Measurements from ENCODE around the gene CAMK2D.

Gene CAMK2D

DNA sequence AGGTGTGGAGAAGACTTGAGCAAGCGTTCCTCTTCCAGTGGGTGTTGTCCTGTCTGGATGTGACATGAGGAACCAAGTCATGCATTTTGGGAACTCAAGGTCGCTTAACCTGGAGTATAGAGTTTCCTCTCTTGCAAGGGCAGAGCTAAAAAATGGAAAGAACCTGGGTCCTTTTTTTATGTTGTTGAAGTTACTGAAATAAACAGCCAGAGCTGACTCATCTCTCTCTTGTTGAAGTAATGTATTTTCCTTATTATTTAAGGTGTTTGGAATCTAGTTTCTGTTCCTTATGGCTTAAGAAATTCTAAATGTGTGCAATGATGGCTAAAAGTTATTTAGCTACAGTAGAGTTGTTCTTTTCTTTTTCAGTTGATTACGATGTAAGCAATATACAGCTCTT lies 314.5 kb downstream of the CAMK2D start:
- no peak overlapping the region for H4K8ac ChIP-seq (ENCODE audit: low read depth, low read length)
- H3K18ac ChIP-seq (ENCODE audit: low read length): no peak overlapping the region
- no peaks in the 10 kb centered on the region for H3K4me1 ChIP-seq (ENCODE audit: control insufficient read depth, low read depth, low read length)
- H3K9ac ChIP-seq (ENCODE audit: low read length): no peak overlapping the region
- no peak overlapping the region for H3K23ac ChIP-seq (ENCODE audit: low read length)
- H3K4me3 ChIP-seq (ENCODE audit: low read length): no peak overlapping the region
- H3K56ac ChIP-seq (ENCODE audit: low read length): no peak overlapping the region
- no peak overlapping the region for H2BK120ac ChIP-seq (ENCODE audit: low read depth, low read length)
- no peak overlapping the region for H4K5ac ChIP-seq (ENCODE audit: low read length)
- H3K79me2 ChIP-seq (ENCODE audit: control insufficient read depth, insufficient read depth, low read length): no peaks in the 10 kb centered on the region
- no peak overlapping the region for H2AK5ac ChIP-seq (ENCODE audit: low read length)
- DNase-seq: no peak
- no CpG with 5 or more reads among the region's 3 CpGs for WGBS (ENCODE audit: extremely low coverage, insufficient coverage, low lambda C conversion rate)
- no peak overlapping the region for H3K27ac ChIP-seq (ENCODE audit: low read depth, low read length)
- no peaks in the 10 kb centered on the region for H3K27me3 ChIP-seq (ENCODE audit: insufficient read depth, low read length, poor library complexity)
- H3K4me2 ChIP-seq (ENCODE audit: low read length): no peak overlapping the region
- H2BK5ac ChIP-seq (ENCODE audit: low read length): no peak overlapping the region
- no peaks in the 10 kb centered on the region for H3K36me3 ChIP-seq (ENCODE audit: control insufficient read depth, insufficient read depth, low read length)
- no peaks in the 10 kb centered on the region for H3K79me1 ChIP-seq (ENCODE audit: low read length)
- no peak overlapping the region for H3K4ac ChIP-seq (ENCODE audit: low read depth, low read length)
- H2BK15ac ChIP-seq (replicated peaks; ENCODE audit: low read depth): no peak overlapping the region

- no peak overlapping the region for H3K23ac ChIP-seq (ENCODE audit: low read length)
- no peak overlapping the region for H3K4me2 ChIP-seq (ENCODE audit: low read length)
- H2BK15ac ChIP-seq (replicated peaks; ENCODE audit: low read depth): no peak overlapping the region
- no peak overlapping the region for H3K4ac ChIP-seq (ENCODE audit: low read depth, low read length)
- no peak overlapping the region for H3K27ac ChIP-seq (ENCODE audit: low read depth, low read length)
- no peak overlapping the region for H2AK5ac ChIP-seq (ENCODE audit: low read length)
- H2BK5ac ChIP-seq (ENCODE audit: low read length): no peak overlapping the region
- H3K56ac ChIP-seq (ENCODE audit: low read length): no peak overlapping the region
- H3K18ac ChIP-seq (ENCODE audit: low read length): no peak overlapping the region
- no CpG with 5 or more reads among the region's 4 CpGs for WGBS (ENCODE audit: extremely low coverage, insufficient coverage, low lambda C conversion rate)
- no peak overlapping the region for H2BK120ac ChIP-seq (ENCODE audit: low read depth, low read length)
- H3K79me1 ChIP-seq (ENCODE audit: low read length): no peaks in the 10 kb centered on the region
- H3K36me3 ChIP-seq (ENCODE audit: control insufficient read depth, insufficient read depth, low read length): no peaks in the 10 kb centered on the region
- H4K5ac ChIP-seq (ENCODE audit: low read length): no peak overlapping the region
- H4K8ac ChIP-seq (ENCODE audit: low read depth, low read length): no peak overlapping the region
- no peaks in the 10 kb centered on the region for H3K27me3 ChIP-seq (ENCODE audit: insufficient read depth, low read length, poor library complexity)
- no peak for DNase-seq
- H3K79me2 ChIP-seq (ENCODE audit: control insufficient read depth, insufficient read depth, low read length): no peaks in the 10 kb centered on the region
- H3K4me3 ChIP-seq (ENCODE audit: low read length): no peak overlapping the region
- no peaks in the 10 kb centered on the region for H3K4me1 ChIP-seq (ENCODE audit: control insufficient read depth, low read depth, low read length)
- H3K9ac ChIP-seq (ENCODE audit: low read length): no peak overlapping the region
Measured at GRCh38 chr4:113446019-113446418, 315.5 kb downstream of the CAMK2D start.

GRCh38 chr4:113445286-113445685 lies 316.3 kb downstream of the CAMK2D start:
- H2AK5ac ChIP-seq (ENCODE audit: low read length): no peak overlapping the region
- H4K8ac ChIP-seq (ENCODE audit: low read depth, low read length): no peak overlapping the region
- no peak for DNase-seq
- H3K56ac ChIP-seq (ENCODE audit: low read length): no peak overlapping the region
- H3K79me2 ChIP-seq (ENCODE audit: control insufficient read depth, insufficient read depth, low read length): no peaks in the 10 kb centered on the region
- H3K36me3 ChIP-seq (ENCODE audit: control insufficient read depth, insufficient read depth, low read length): no peaks in the 10 kb centered on the region
- H3K79me1 ChIP-seq (ENCODE audit: low read length): no peaks in the 10 kb centered on the region
- H3K27me3 ChIP-seq (ENCODE audit: insufficient read depth, low read length, poor library complexity): no peaks in the 10 kb centered on the region
- no peak overlapping the region for H3K18ac ChIP-seq (ENCODE audit: low read length)
- no peak overlapping the region for H3K9ac ChIP-seq (ENCODE audit: low read length)
- H3K4me3 ChIP-seq (ENCODE audit: low read length): no peak overlapping the region
- H4K5ac ChIP-seq (ENCODE audit: low read length): no peak overlapping the region
- H2BK5ac ChIP-seq (ENCODE audit: low read length): no peak overlapping the region
- H2BK120ac ChIP-seq (ENCODE audit: low read depth, low read length): no peak overlapping the region
- no peaks in the 10 kb centered on the region for H3K4me1 ChIP-seq (ENCODE audit: control insufficient read depth, low read depth, low read length)
- H3K23ac ChIP-seq (ENCODE audit: low read length): no peak overlapping the region
- H3K4ac ChIP-seq (ENCODE audit: low read depth, low read length): no peak overlapping the region
- no peak overlapping the region for H2BK15ac ChIP-seq (replicated peaks; ENCODE audit: low read depth)
- no peak overlapping the region for H3K27ac ChIP-seq (ENCODE audit: low read depth, low read length)
- no peak overlapping the region for H3K4me2 ChIP-seq (ENCODE audit: low read length)
- no CpG with 5 or more reads among the region's 5 CpGs for WGBS (ENCODE audit: extremely low coverage, insufficient coverage, low lambda C conversion rate)

DNA sequence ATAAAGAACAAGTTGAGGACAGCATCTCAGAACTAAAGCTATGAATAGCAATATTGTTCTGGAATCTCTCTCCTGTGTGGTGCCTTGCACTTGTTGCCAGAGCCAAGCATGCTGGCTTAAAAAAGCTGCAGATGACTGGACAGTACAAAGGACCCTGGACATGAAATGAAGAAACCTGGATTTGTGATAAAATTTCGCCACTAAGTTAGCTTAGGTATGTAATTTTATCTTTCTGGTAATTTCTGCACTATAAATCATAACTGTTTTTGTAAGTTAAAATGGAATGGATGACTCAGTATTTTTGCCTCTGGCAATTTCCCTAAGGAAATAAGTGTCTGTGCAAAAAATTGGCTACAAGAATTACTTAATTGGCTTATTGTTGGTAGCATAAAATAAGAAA lies 317.2 kb downstream of the CAMK2D start:
- H3K4me3 ChIP-seq (ENCODE audit: low read length): no peak overlapping the region
- H2BK5ac ChIP-seq (ENCODE audit: low read length): no peak overlapping the region
- H3K4me1 ChIP-seq (ENCODE audit: control insufficient read depth, low read depth, low read length): no peaks in the 10 kb centered on the region

GRCh38 chr4:113442826-113443225 lies 318.7 kb downstream of the CAMK2D start:
- Histone ChIP-seq H3K4me2 (ENCODE audit: low read length) (no peak overlapping the region), H3K9ac (ENCODE audit: low read length) (no peak overlapping the region), H2BK120ac (ENCODE audit: low read depth, low read length) (no peak overlapping the region), H3K18ac (ENCODE audit: low read length) (no peak overlapping the region), H3K27me3 (ENCODE audit: insufficient read depth, low read length, poor library complexity) (no peaks in the 10 kb centered on the region), H3K4me1 (ENCODE audit: control insufficient read depth, low read depth, low read length) (no peaks in the 10 kb centered on the region), H4K8ac (ENCODE audit: low read depth, low read length) (no peak overlapping the region), H2AK5ac (ENCODE audit: low read length) (no peak overlapping the region), H3K27ac (ENCODE audit: low read depth, low read length) (no peak overlapping the region), H3K23ac (ENCODE audit: low read length) (no peak overlapping the region), H2BK15ac (replicated peaks; ENCODE audit: low read depth) (no peak overlapping the region), H3K56ac (ENCODE audit: low read length) (no peak overlapping the region), H3K4ac (ENCODE audit: low read depth, low read length) (no peak overlapping the region), H3K79me2 (ENCODE audit: control insufficient read depth, insufficient read depth, low read length) (no peaks in the 10 kb centered on the region), H3K4me3 (ENCODE audit: low read length) (no peak overlapping the region), H3K79me1 (ENCODE audit: low read length) (no peaks in the 10 kb centered on the region), H2BK5ac (ENCODE audit: low read length) (no peak overlapping the region), H4K5ac (ENCODE audit: low read length) (no peak overlapping the region), H3K36me3 (ENCODE audit: control insufficient read depth, insufficient read depth, low read length) (no peaks in the 10 kb centered on the region)
- DNase-seq: no peak
- no CpG with 5 or more reads among the region's 6 CpGs for WGBS (ENCODE audit: extremely low coverage, insufficient coverage, low lambda C conversion rate)

More for the DNA sequence above, 317.2 kb downstream of the CAMK2D start:
- Histone ChIP-seq H3K4me2 (ENCODE audit: low read length) (no peak overlapping the region), H4K5ac (ENCODE audit: low read length) (no peak overlapping the region), H3K23ac (ENCODE audit: low read length) (no peak overlapping the region), H3K27ac (ENCODE audit: low read depth, low read length) (no peak overlapping the region), H2BK120ac (ENCODE audit: low read depth, low read length) (no peak overlapping the region), H2AK5ac (ENCODE audit: low read length) (no peak overlapping the region), H3K79me1 (ENCODE audit: low read length) (no peaks in the 10 kb centered on the region), H3K18ac (ENCODE audit: low read length) (no peak overlapping the region), H3K27me3 (ENCODE audit: insufficient read depth, low read length, poor library complexity) (no peaks in the 10 kb centered on the region), H4K8ac (ENCODE audit: low read depth, low read length) (no peak overlapping the region), H2BK15ac (replicated peaks; ENCODE audit: low read depth) (no peak overlapping the region), H3K9ac (ENCODE audit: low read length) (no peak overlapping the region), H3K4ac (ENCODE audit: low read depth, low read length) (no peak overlapping the region), H3K79me2 (ENCODE audit: control insufficient read depth, insufficient read depth, low read length) (no peaks in the 10 kb centered on the region), H3K36me3 (ENCODE audit: control insufficient read depth, insufficient read depth, low read length) (no peaks in the 10 kb centered on the region), H3K56ac (ENCODE audit: low read length) (no peak overlapping the region)
- no peak for DNase-seq
- WGBS (ENCODE audit: extremely low coverage, insufficient coverage, low lambda C conversion rate): no CpG with 5 or more reads among the region's 1 CpG

DNA sequence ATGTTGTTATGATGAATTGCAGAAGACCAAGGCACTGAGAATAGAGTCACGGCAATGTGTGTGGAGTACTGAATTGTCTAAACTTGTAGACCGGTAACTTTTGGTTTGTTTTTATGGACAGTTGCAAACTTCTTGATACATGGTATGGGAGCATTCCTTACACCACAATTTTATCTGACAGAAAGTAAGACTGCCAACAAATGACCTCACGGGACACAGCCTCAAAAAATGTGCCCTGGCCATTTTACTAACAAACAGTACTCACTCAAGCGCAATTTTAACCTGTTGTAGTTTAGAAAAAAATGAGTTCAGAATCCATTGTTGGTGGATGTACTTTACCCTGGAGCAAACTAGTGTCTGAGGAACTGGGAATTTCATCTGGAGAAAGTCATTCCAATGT lies 321.2 kb downstream of the CAMK2D start:
- H2AK5ac ChIP-seq (ENCODE audit: low read length): no peak overlapping the region
- no peak overlapping the region for H2BK120ac ChIP-seq (ENCODE audit: low read depth, low read length)
- DNase-seq: no peak
- H3K4me3 ChIP-seq (ENCODE audit: low read length): no peak overlapping the region
- no peak overlapping the region for H3K27ac ChIP-seq (ENCODE audit: low read depth, low read length)
- no peaks in the 10 kb centered on the region for H3K36me3 ChIP-seq (ENCODE audit: control insufficient read depth, insufficient read depth, low read length)
- no peak overlapping the region for H3K4ac ChIP-seq (ENCODE audit: low read depth, low read length)
- no peaks in the 10 kb centered on the region for H3K27me3 ChIP-seq (ENCODE audit: insufficient read depth, low read length, poor library complexity)
- no peak overlapping the region for H2BK5ac ChIP-seq (ENCODE audit: low read length)
- no peak overlapping the region for H3K18ac ChIP-seq (ENCODE audit: low read length)
- H3K79me2 ChIP-seq (ENCODE audit: control insufficient read depth, insufficient read depth, low read length): no peaks in the 10 kb centered on the region
- no peak overlapping the region for H2BK15ac ChIP-seq (replicated peaks; ENCODE audit: low read depth)
- no peaks in the 10 kb centered on the region for H3K79me1 ChIP-seq (ENCODE audit: low read length)
- no CpG with 5 or more reads among the region's 4 CpGs for WGBS (ENCODE audit: extremely low coverage, insufficient coverage, low lambda C conversion rate)
- H4K5ac ChIP-seq (ENCODE audit: low read length): no peak overlapping the region
- H3K56ac ChIP-seq (ENCODE audit: low read length): no peak overlapping the region
- no peaks in the 10 kb centered on the region for H3K4me1 ChIP-seq (ENCODE audit: control insufficient read depth, low read depth, low read length)
- no peak overlapping the region for H3K4me2 ChIP-seq (ENCODE audit: low read length)
- H4K8ac ChIP-seq (ENCODE audit: low read depth, low read length): no peak overlapping the region
- H3K23ac ChIP-seq (ENCODE audit: low read length): no peak overlapping the region
- no peak overlapping the region for H3K9ac ChIP-seq (ENCODE audit: low read length)

Data from mesendoderm (in vitro differentiated cells).